ENCODE results near the gene CMTR1. TPM values are rescaled to one million over a fixed set of nuclear protein-coding genes. Genes with fewer than 3 reads are reported as not detected.

The CMTR1 gene
- total RNA-seq, 1 experiment from 2014 or later: 32.3 TPM

GRCh38 chr6:37495244-37495934, 62.4 kb downstream of the CMTR1 start:
- CTCF ChIA-PET: no interaction called here
- H3K27me3 ChIP-seq (replicated peaks; ENCODE audit: insufficient read depth, low read depth, low read length, poor library complexity): no peaks in the 10 kb centered on the region
- intact Hi-C loops (cut with micrococcal nuclease; ENCODE audit: unreplicated experiment): no loop called here
- TF ChIP-seq EZH2 (IDR thresholded peaks at IDR 0.05; ENCODE audit: borderline replicate concordance, low read depth, low read length, poor library complexity, severe bottlenecking) (no peak), CTCF (conservative IDR thresholded peaks at IDR 0.05; ENCODE audit: low read depth, low read length) (no peak)
- no peaks in the 10 kb centered on the region for H3K36me3 ChIP-seq (ENCODE audit: insufficient read depth, low read length, poor library complexity, severe bottlenecking)
- H3K9me3 ChIP-seq (ENCODE audit: low read depth, low read length, poor library complexity, severe bottlenecking): no peaks in the 10 kb centered on the region
- POLR2A ChIA-PET (ENCODE audit: low non-redundant PET): interaction anchor here (0.7 kb wide), 1 partner anchor 1353 kb away, joined by 5 read pairs; no protein-coding TSS in a partner anchor
- no TSS peak for BruUV-seq (replicated peaks)
- no peak overlapping the region for H3K4me3 ChIP-seq (ENCODE audit: low read depth, low read length, poor library complexity, severe bottlenecking)
- H3K4me1 ChIP-seq (ENCODE audit: insufficient read depth, low read length, poor library complexity, severe bottlenecking): peaks cover 11% of the 10 kb centered on the region
- no peak for DNase-seq (ENCODE audit: low spot score)
- no peak overlapping the region for H3K27ac ChIP-seq (ENCODE audit: low read depth, low read length, poor library complexity, severe bottlenecking)

DNA sequence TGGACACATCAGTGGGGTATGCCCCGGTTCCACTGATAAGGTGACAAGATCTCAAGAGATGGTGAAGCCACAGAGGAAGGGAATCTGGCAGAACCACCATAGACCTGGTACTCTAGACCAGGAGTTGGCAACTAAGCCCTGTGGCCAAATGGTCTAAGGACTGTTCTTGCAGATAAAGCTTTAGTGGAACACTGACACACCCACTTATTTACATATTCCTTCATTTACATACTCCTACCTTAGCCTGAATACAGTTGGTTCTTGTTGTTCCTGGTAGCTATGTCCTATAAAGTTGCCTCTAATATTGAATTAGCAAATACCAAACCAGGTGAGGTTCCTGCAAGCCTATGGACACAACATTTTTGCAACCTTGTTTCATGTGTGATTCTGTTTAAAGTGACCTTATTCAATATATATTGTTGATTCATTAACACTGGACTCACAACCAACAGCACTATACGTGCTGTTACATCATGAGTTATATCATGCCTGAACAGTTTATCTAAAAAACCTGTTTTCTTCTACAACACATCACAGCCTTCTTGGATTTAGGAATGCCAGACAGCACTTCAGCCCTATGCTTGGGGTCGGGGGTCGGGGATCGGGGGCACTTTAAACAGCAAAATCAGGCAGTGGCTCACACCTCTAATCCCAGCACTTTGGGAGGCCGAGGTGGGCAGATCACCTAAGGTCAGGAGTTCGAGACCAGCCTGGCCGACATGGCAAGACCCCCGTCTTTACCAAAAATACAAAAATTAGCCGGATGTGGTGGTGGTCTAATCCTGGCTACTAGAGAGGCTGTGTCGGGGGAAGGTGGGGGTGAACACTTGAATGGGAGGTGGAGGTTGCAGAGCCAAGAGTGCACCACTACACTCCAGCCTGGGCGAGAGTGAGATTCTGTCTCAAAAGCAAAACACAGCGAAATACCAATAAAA, 64.2 kb downstream of the CMTR1 start:
- TF ChIP-seq EZH2 (IDR thresholded peaks at IDR 0.05; ENCODE audit: borderline replicate concordance, low read depth, low read length, poor library complexity, severe bottlenecking): no peak
- no peak for TF ChIP-seq CTCF (conservative IDR thresholded peaks at IDR 0.05; ENCODE audit: low read depth, low read length)

DNA sequence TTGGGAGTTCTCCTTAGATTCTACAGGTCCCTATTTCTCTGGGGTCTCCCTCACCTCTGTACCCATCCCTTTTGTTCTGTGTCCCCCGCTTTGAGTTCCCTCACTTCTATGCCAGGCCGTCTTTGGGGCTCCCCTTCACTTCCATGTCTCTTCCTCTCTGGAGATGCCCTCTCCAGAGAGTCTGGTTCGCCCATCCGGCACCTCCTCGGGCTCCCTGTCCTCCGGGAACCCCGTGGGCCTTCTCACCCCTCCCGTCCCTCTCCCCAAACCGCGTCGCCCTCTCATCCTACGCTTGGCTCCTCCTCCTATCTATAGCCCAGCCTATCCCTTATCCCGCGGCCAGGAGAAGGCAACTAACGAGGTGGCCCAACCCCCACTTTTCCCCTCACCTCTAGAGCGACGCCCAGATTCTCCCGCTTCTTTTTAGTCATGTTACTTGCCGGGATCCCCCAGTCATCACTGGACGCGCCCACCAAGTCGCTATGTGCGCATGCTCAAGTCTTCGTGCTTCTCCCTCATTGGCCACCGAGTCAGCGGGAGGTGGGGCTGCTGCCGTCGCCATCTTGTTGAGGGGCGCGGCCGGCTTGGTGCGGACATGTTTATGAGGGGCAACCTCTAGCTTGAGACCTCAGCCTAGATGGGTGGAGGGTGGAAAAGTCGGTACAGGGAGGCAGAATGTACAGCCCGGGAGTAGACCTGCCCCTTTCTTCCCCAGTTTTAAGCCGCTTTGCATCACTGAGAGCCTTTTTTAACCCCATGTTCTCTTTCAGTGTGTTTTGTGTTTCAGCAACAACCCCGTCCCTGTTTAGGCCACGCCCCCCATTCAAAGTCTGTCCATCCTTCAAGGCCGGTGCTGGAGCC, 66.6 kb downstream of the CMTR1 start, which contains the start of gene CCDC167:
Gene CCDC167 (minus strand): TSS at position 461 of the 861 bp plus-strand sequence. CDS start 30 bp downstream, at position 431.
- Histone ChIP-seq H3K36me3 (ENCODE audit: insufficient read depth, low read length, poor library complexity, severe bottlenecking) (no peaks in the 10 kb centered on the region), H3K9me3 (ENCODE audit: low read depth, low read length, poor library complexity, severe bottlenecking) (no peaks in the 10 kb centered on the region), H3K27ac (ENCODE audit: low read depth, low read length, poor library complexity, severe bottlenecking) (peak within 1 kb of the TSS; percentile 71), H3K4me3 (ENCODE audit: low read depth, low read length, poor library complexity, severe bottlenecking) (peak within 1 kb of the TSS; percentile 54), H3K4me1 (ENCODE audit: insufficient read depth, low read length, poor library complexity, severe bottlenecking) (no peaks in the 10 kb centered on the region), H3K27me3 (replicated peaks; ENCODE audit: insufficient read depth, low read depth, low read length, poor library complexity) (no peaks in the 10 kb centered on the region)
- no TSS peak for BruUV-seq (replicated peaks)
- intact Hi-C loops (cut with micrococcal nuclease; ENCODE audit: unreplicated experiment): no loop called here
- CTCF ChIA-PET: no interaction called here
- peak; percentile 99 for DNase-seq (ENCODE audit: low spot score)
- POLR2A ChIA-PET (ENCODE audit: low non-redundant PET): interaction anchor here (0.5 kb wide), 1 partner anchor 38 kb away, joined by 5 read pairs; no protein-coding TSS in a partner anchor
- TF ChIP-seq CTCF (conservative IDR thresholded peaks at IDR 0.05; ENCODE audit: low read depth, low read length) (no peak), EZH2 (IDR thresholded peaks at IDR 0.05; ENCODE audit: borderline replicate concordance, low read depth, low read length, poor library complexity, severe bottlenecking) (no peak)

More for the DNA sequence above, 64.2 kb downstream of the CMTR1 start:
- intact Hi-C loops (cut with micrococcal nuclease; ENCODE audit: unreplicated experiment): no loop called here
- H3K9me3 ChIP-seq (ENCODE audit: low read depth, low read length, poor library complexity, severe bottlenecking): no peaks in the 10 kb centered on the region
- H3K36me3 ChIP-seq (ENCODE audit: insufficient read depth, low read length, poor library complexity, severe bottlenecking): no peaks in the 10 kb centered on the region
- H3K27me3 ChIP-seq (replicated peaks; ENCODE audit: insufficient read depth, low read depth, low read length, poor library complexity): no peaks in the 10 kb centered on the region
- ChIA-PET POLR2A (ENCODE audit: low non-redundant PET) (no interaction called here), CTCF (no interaction called here)
- no peak for DNase-seq (ENCODE audit: low spot score)
- H3K4me3 ChIP-seq (ENCODE audit: low read depth, low read length, poor library complexity, severe bottlenecking): no peak overlapping the region
- H3K27ac ChIP-seq (ENCODE audit: low read depth, low read length, poor library complexity, severe bottlenecking): no peak overlapping the region
- H3K4me1 ChIP-seq (ENCODE audit: insufficient read depth, low read length, poor library complexity, severe bottlenecking): peaks cover 11% of the 10 kb centered on the region
- no TSS peak for BruUV-seq (replicated peaks)

Measured in A673 (cell line).